ENCODE measurements around the gene FIBIN.

Gene FIBIN

GRCh38 chr11:27040302-27041115, 46.6 kb downstream of the FIBIN start, which contains the start of gene BBOX1:
Gene BBOX1 (plus strand): TSS chr11:27040815. CDS start chr11:27055431, 14,616 bp downstream.
- no peak within 1 kb of the TSS for H3K4me3 ChIP-seq (ENCODE audit: low read depth, low read length)
- TF ChIP-seq CTCF (IDR thresholded peaks at IDR 0.05; ENCODE audit: low read depth, low read length), result no peak

- no peak for TF ChIP-seq CTCF (IDR thresholded peaks at IDR 0.05; ENCODE audit: low read depth, low read length)
- no peak overlapping the region for H3K4me3 ChIP-seq (ENCODE audit: low read depth, low read length)
Observed at GRCh38 chr11:27041141-27041899, 47.4 kb downstream of the FIBIN start.
